Panc1 (cell line): ENCODE results near the gene CDC5L.

Experiments
- CTCF ChIP-seq: fragments of 450-650 bp; IDR thresholded peaks from 2 replicates; pipeline ENCODE4 v1.5.1; 2017; ENCODE audit warnings: mild to moderate bottlenecking
- SIN3A ChIP-seq: IDR thresholded peaks from 2 replicates; pipeline ENCODE4 v1.6.1; 2012; ENCODE audit warnings: low read depth, mild to moderate bottlenecking, low read length, moderate library complexity, borderline replicate concordance; ENCODE audit not compliant: insufficient read depth

DNA sequence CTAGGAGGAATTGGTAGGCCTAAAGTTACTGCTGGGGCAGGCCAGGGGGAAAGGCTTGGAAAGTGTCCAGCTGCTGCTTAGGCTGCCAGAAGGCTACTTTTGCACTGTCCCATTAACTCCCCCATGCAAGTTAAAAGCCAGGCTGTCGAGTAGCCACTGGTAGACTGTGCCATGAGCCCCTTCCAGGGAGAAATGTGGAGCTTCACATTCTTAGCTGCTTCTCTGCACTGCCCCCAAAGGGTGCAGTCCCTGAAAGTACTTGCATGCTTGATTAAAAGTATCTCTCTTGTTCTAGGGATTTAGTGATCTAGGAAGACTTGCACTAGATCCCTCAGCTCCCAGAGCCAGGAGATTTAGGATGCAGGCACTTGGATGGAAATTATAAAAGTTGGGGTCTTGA lies 57.3 kb downstream of the CDC5L start:
- no peak for TF ChIP-seq CTCF
- no peak for TF ChIP-seq SIN3A
